Endothelial cell of umbilical vein (primary cell): ENCODE data around the gene GAL3ST2. TPM values are rescaled to one million over a fixed set of nuclear protein-coding genes. Genes with fewer than 3 reads are reported as not detected.
"Not testable (repeated sequence)": the region's sequence is repeated elsewhere in the genome, so short reads cannot be mapped to it uniquely, and the experiment has no call there.

Experiments
- BruUV-seq: library from RNA; stranded (reverse); fragments of 400-500 nt; replicated peaks from 2 replicates; lab custom pipeline; 2021; lab: Mats Ljungman, UMichigan
- CTCF ChIA-PET: fragments of 300-600, 350-600 bp; sonication (Branson Sonifier 250); formaldehyde crosslinking; loops from one replicate; lab custom pipeline; 2021; ENCODE audit warnings: antibody characterized with exemption, inconsistent platforms; lab: Charles Lee
- POLR2A ChIA-PET: fragments of 300-600, 350-600 bp; sonication (Branson Sonifier 250); formaldehyde crosslinking; loops from one replicate; lab custom pipeline; 2021; ENCODE audit warnings: antibody characterized with exemption, inconsistent platforms; lab: Charles Lee
- DNase-seq: peaks from one replicate; pipeline ENCODE4 v3.0.0-alpha.2; 2011; ENCODE audit warnings: low read depth, low spot score
- FAIRE-seq: peaks from 2 replicates; lab custom pipeline; 2011; peaks lifted over from hg19 to GRCh38; lab: Jason Lieb, UNC
- H2AFZ ChIP-seq: 2 replicates; pipeline ENCODE4 v1.6.0; 2012; ENCODE audit warnings: low read depth, low read length, control low read depth, inconsistent platforms
- H3K27ac ChIP-seq: 2 replicates; pipeline ENCODE4 v1.5.1; 2011; ENCODE audit warnings: low read depth, mild to moderate bottlenecking, control low read depth, low read length, moderate library complexity; ENCODE audit not compliant: insufficient read depth
- H3K27me3 ChIP-seq, 2 experiments: 2 replicates each; pipeline versions ENCODE4 v1.6.0 to v1.6.1; 2011; ENCODE audit warnings: low read length in 2 of 2, mixed read lengths in 1 of 2; ENCODE audit not compliant: control insufficient read depth in 2 of 2, insufficient read depth in 2 of 2
- H3K36me3 ChIP-seq, 2 experiments: 2 replicates in 1 of 2; 3 replicates in 1 of 2; pipeline ENCODE4 v1.5.1; 2011; ENCODE audit warnings: low read length in 2 of 2, mild to moderate bottlenecking in 1 of 2, moderate library complexity in 1 of 2; ENCODE audit not compliant: control insufficient read depth in 2 of 2, insufficient read depth in 2 of 2; ENCODE audit errors: extremely low read depth in 1 of 2
- H3K4me1 ChIP-seq: 3 replicates; pipeline ENCODE4 v1.5.1; 2011; ENCODE audit warnings: mild to moderate bottlenecking, low read length; ENCODE audit not compliant: control insufficient read depth, insufficient read depth; ENCODE audit errors: extremely low read depth
- H3K4me2 ChIP-seq: 2 replicates; pipeline ENCODE4 v1.6.1; 2011; ENCODE audit warnings: low read length, control low read depth, mixed read lengths; ENCODE audit not compliant: insufficient read depth
- H3K4me3 ChIP-seq, 3 experiments: fragments of 200-600 bp in 1 of 3; sonication (generic), shearing (Covaris generic) in 1 of 3; replicated peaks in 1 of 3; 2 replicates each; pipeline ENCODE4 v1.5.1; 2011 to 2016; ENCODE audit warnings: control low read depth in 3 of 3, low read length in 3 of 3, mild to moderate bottlenecking in 2 of 3, inconsistent platforms in 1 of 3, low read depth in 1 of 3, moderate library complexity in 1 of 3; ENCODE audit not compliant: insufficient read depth in 1 of 3
- H3K79me2 ChIP-seq: 2 replicates; pipeline ENCODE4 v1.6.0; 2012; ENCODE audit warnings: low read length, inconsistent platforms; ENCODE audit not compliant: control insufficient read depth, insufficient read depth
- H3K9ac ChIP-seq: replicated peaks from 2 replicates; pipeline ENCODE3; 2011; ENCODE audit warnings: low read length, control low read depth; ENCODE audit not compliant: insufficient read depth; ENCODE audit errors: extremely low read depth
- H3K9me1 ChIP-seq: replicated peaks from 3 replicates; pipeline ENCODE4 v1.6.0; 2011; ENCODE audit warnings: mild to moderate bottlenecking, low read length; ENCODE audit not compliant: control insufficient read depth, insufficient read depth; ENCODE audit errors: extremely low read depth
- H3K9me3 ChIP-seq: replicated peaks from 2 replicates; pipeline ENCODE4 v1.5.1; 2012; ENCODE audit warnings: low read length, inconsistent platforms; ENCODE audit not compliant: control insufficient read depth, insufficient read depth
- H4K20me1 ChIP-seq: replicated peaks from 2 replicates; pipeline ENCODE3; 2011; ENCODE audit warnings: mild to moderate bottlenecking, low read length; ENCODE audit not compliant: control insufficient read depth, insufficient read depth; ENCODE audit errors: extremely low read depth
- EZH2 ChIP-seq: IDR thresholded peaks from 2 replicates; pipeline ENCODE4 v1.6.1; 2012; ENCODE audit warnings: borderline replicate concordance, low read depth, mild to moderate bottlenecking, moderate library complexity, low read length, inconsistent platforms; ENCODE audit not compliant: severe bottlenecking
- FOS ChIP-seq: IDR thresholded peaks from 2 replicates; pipeline ENCODE4 v1.6.1; 2011; ENCODE audit warnings: mild to moderate bottlenecking, low read length, moderate library complexity, borderline replicate concordance; ENCODE audit not compliant: insufficient read depth
- GATA2 ChIP-seq: IDR thresholded peaks from 2 replicates; pipeline ENCODE4 v1.7.0; 2011; ENCODE audit warnings: low read depth, mild to moderate bottlenecking, moderate library complexity, mixed read lengths, low read length; ENCODE audit not compliant: insufficient read length, insufficient read depth
- JUN ChIP-seq: IDR thresholded peaks from 2 replicates; pipeline ENCODE4 v1.6.1; 2011; ENCODE audit warnings: borderline replicate concordance, low read depth; ENCODE audit not compliant: insufficient read length, insufficient read depth
- MYC ChIP-seq: IDR thresholded peaks from one replicate; pipeline ENCODE4 v1.6.1; 2011; ENCODE audit warnings: mild to moderate bottlenecking, low read depth, low read length
- POLR2A ChIP-seq: IDR thresholded peaks from 2 replicates; pipeline ENCODE4 v1.6.1; 2012; ENCODE audit warnings: low read depth, mild to moderate bottlenecking, control low read depth, low read length
- POLR2AphosphoS5 ChIP-seq: IDR thresholded peaks from 2 replicates; pipeline ENCODE4 v1.6.1; 2012; ENCODE audit warnings: low read depth, mild to moderate bottlenecking, control low read depth, low read length, moderate library complexity; ENCODE audit not compliant: insufficient read depth
- dilution Hi-C: fragments of 300-500 bp; cut with MboI; formaldehyde crosslinking; loops from one replicate; pipeline ENCODE4 v1.15.0; 2019; ENCODE audit warnings: low sequenced_read_pairs; ENCODE audit not compliant: extremely low pct_ligation_motif_present
- intact Hi-C: fragments of 100-400 bp; cut with micrococcal nuclease; formaldehyde crosslinking; loops from one replicate; pipeline ENCODE4 v1.10.0; 2022
- polyA plus RNA-seq, 4 experiments: library from polyadenylated mRNA; depleted of rRNA in 3 of 4; stranded (reverse) in 3 of 4; unstranded in 1 of 4; fragments of >200 nt; gene quantifications; 2 replicates each; pipeline versions ENCODE4 v1.2.1 to v1.2.3, GENCODE V29; 2011 to 2012; ENCODE audit warnings: missing spikeins in 1 of 4
- total RNA-seq: library from RNA; stranded (reverse); gene quantifications from 2 replicates; pipeline ENCODE4 v1.2.3, GENCODE V29; 2021
- TF ChIP-seq, protein P1 (sequence below): IDR thresholded peaks from 2 replicates; pipeline ENCODE4 v1.6.1; 2011; ENCODE audit not compliant: insufficient read depth, insufficient read length
- TF ChIP-seq, protein P2 (sequence below), 2 donors: IDR thresholded peaks; 1 replicate in 1 of 2; 2 replicates in 1 of 2; pipeline ENCODE4 v1.5.1; 2011; ENCODE audit warnings: low read length in 2 of 2, mild to moderate bottlenecking in 2 of 2, moderate library complexity in 2 of 2, control low read depth in 1 of 2, inconsistent platforms in 1 of 2, low read depth in 1 of 2; ENCODE audit not compliant: insufficient read depth in 1 of 2; ENCODE audit errors: extremely low read depth in 1 of 2

Gene GAL3ST2
- total and polyA plus RNA-seq, 2 donors (not counting 3 experiments of a cell fraction or from before 2014, with no cell fraction given) = not detected

DNA sequence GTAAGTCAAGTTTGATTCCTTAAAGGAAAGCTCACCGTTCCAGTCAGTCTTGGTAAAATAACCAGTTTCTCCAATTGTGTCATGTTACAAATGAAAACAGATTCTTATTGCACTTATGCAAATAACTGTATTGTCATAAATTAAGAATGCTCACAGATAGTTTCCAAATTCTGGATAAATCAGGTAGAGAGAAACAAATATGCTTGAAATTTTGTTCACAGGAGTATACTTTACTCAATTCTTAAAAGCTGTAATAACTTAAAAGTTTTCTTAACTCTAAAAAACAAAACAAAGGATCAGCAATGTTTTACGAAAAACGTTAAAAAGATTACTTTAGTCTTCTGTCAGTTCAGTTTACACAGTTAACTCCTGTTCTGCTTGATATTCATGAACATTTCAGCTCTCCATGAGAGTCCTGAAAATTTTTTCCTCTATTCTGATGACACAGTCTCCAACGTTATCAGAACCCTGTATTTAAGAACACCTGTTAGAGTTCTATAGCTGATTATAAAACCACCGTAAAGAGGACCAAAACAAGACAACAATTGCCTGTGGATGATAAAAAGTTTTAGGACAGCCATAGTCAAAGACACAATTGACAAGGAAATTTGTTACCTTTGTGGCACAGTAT is 4.4 kb downstream of the GAL3ST2 start:
- no peak overlapping the region for H3K4me3 ChIP-seq
- BruUV-seq = no TSS peak
- intact Hi-C loops (no loop called here), dilution Hi-C loops (no loop called here)
- no peaks in the 10 kb centered on the region for H4K20me1 ChIP-seq
- H3K36me3 ChIP-seq = no peaks in the 10 kb centered on the region
- ChIA-PET CTCF (no interaction called here), POLR2A (no interaction called here)
- H3K4me1 ChIP-seq = no peaks in the 10 kb centered on the region
- DNase-seq (no peak), FAIRE-seq (no peak)
- TF ChIP-seq JUN (no peak), POLR2AphosphoS5 (no peak), POLR2A (no peak), FOS (no peak), MYC (no peak), EZH2 (no peak), GATA2 (no peak)
- TF ChIP-seq, protein P1, sequence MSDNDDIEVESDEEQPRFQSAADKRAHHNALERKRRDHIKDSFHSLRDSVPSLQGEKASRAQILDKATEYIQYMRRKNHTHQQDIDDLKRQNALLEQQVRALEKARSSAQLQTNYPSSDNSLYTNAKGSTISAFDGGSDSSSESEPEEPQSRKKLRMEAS = no peak
- TF ChIP-seq, protein P2, sequence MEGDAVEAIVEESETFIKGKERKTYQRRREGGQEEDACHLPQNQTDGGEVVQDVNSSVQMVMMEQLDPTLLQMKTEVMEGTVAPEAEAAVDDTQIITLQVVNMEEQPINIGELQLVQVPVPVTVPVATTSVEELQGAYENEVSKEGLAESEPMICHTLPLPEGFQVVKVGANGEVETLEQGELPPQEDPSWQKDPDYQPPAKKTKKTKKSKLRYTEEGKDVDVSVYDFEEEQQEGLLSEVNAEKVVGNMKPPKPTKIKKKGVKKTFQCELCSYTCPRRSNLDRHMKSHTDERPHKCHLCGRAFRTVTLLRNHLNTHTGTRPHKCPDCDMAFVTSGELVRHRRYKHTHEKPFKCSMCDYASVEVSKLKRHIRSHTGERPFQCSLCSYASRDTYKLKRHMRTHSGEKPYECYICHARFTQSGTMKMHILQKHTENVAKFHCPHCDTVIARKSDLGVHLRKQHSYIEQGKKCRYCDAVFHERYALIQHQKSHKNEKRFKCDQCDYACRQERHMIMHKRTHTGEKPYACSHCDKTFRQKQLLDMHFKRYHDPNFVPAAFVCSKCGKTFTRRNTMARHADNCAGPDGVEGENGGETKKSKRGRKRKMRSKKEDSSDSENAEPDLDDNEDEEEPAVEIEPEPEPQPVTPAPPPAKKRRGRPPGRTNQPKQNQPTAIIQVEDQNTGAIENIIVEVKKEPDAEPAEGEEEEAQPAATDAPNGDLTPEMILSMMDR (IDR thresholded peaks at IDR 0.05; ENCODE audit: extremely low read depth in 1 of 2, insufficient read depth in 1 of 2, low read depth in 1 of 2, low read length in 2 of 2) = no peak
- no peaks in the 10 kb centered on the region for H3K9me1 ChIP-seq
- no peaks in the 10 kb centered on the region for H3K79me2 ChIP-seq
- peaks cover 0 to 2% of the 10 kb centered on the region in 2 experiments for H3K27me3 ChIP-seq
- no peak overlapping the region for H2AFZ ChIP-seq
- H3K27ac ChIP-seq = no peak overlapping the region
- no peak overlapping the region for H3K9ac ChIP-seq
- no peak overlapping the region for H3K4me2 ChIP-seq
- no peaks in the 10 kb centered on the region for H3K9me3 ChIP-seq

DNA sequence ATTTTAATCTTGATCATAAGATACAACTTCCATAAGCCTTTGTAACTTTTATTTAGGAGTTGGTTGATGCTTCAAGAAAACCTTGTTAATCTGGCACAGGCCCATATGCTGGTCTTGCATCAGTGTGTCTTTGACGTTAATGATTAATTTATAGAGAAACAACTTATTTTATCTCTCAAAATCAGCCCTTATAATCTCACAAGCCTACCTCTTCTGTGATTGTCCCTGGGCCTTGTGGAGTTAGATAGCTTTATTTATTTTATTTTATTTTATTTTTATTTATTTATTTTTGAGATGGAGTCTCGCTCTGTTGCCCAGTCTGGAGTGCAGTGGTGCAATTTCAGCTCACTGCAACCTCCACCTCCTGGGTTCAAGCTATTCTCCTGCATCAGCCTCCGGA is 5.4 kb downstream of the GAL3ST2 start:
- dilution Hi-C loops, H3K36me3 ChIP-seq, H3K4me2 ChIP-seq, H2AFZ ChIP-seq, H3K4me1 ChIP-seq, FAIRE-seq, H3K9ac ChIP-seq, H4K20me1 ChIP-seq, H3K27ac ChIP-seq, H3K79me2 ChIP-seq, H3K9me3 ChIP-seq, CTCF ChIA-PET, H3K4me3 ChIP-seq, POLR2A ChIA-PET, H3K27me3 ChIP-seq, DNase-seq, H3K9me1 ChIP-seq, BruUV-seq, intact Hi-C loops: not testable (repeated sequence)
